Esophagus muscularis mucosa (tissue), 3 donors: Measurements from ENCODE around the gene FXYD7.

Experiments used
- CTCF ChIP-seq, 3 experiments: fragments of 200-600 bp in 2 of 3; fragments of 450-650 bp in 1 of 3; sonication (generic) in 2 of 3; IDR thresholded peaks; one replicate each; pipeline ENCODE4 v1.5.1; 2017 to 2019; ENCODE audit warnings: antibody characterized with exemption in 3 of 3, mild to moderate bottlenecking in 2 of 3, moderate library complexity in 1 of 3
- POLR2A ChIP-seq: fragments of 450-650 bp; IDR thresholded peaks from one replicate; pipeline ENCODE4 v1.6.1; 2017; ENCODE audit warnings: antibody characterized with exemption, moderate library complexity, mild to moderate bottlenecking, low read depth
- POLR2AphosphoS5 ChIP-seq, 2 donors: sonication (generic); formaldehyde crosslinking; IDR thresholded peaks; one replicate each; pipeline ENCODE4 v1.6.1; 2017; ENCODE audit warnings: antibody characterized with exemption in 2 of 2

GRCh38 chr19:35195830-35196229 is 52.8 kb downstream of the FXYD7 start:
- TF ChIP-seq POLR2A = no peak
- no peak for TF ChIP-seq POLR2AphosphoS5 (IDR thresholded peaks at IDR 0.05)
- no peak for TF ChIP-seq CTCF (IDR thresholded peaks at IDR 0.05)
